Endothelial cell (in vitro differentiated cells): ENCODE measurements around the gene NFATC3. TPM values are rescaled to one million over a fixed set of nuclear protein-coding genes. Genes with fewer than 3 reads are reported as not detected.

Experiments used
- DNase-seq: peaks from one replicate; pipeline ENCODE4 v3.0.0; 2021; ENCODE audit warnings: low spot score
- H3K27ac Mint-ChIP-seq: one replicate; pipeline ENCODE4 v1.8.0; 2021; ENCODE audit warnings: mixed read lengths, inconsistent platforms; ENCODE audit not compliant: unreplicated experiment
- H3K27me3 Mint-ChIP-seq: one replicate; pipeline ENCODE4 v1.8.0; 2021; ENCODE audit warnings: mild to moderate bottlenecking, moderate library complexity, mixed read lengths, inconsistent platforms; ENCODE audit not compliant: unreplicated experiment
- H3K36me3 Mint-ChIP-seq: one replicate; pipeline ENCODE4 v1.8.0; 2021; ENCODE audit warnings: mild to moderate bottlenecking, low read depth, mixed read lengths, inconsistent platforms; ENCODE audit not compliant: unreplicated experiment
- H3K4me1 Mint-ChIP-seq: one replicate; pipeline ENCODE4 v1.8.0; 2021; ENCODE audit warnings: mild to moderate bottlenecking, mixed read lengths, inconsistent platforms; ENCODE audit not compliant: unreplicated experiment
- H3K4me3 Mint-ChIP-seq: one replicate; pipeline ENCODE4 v1.8.0; 2021; ENCODE audit warnings: mild to moderate bottlenecking, mixed read lengths, inconsistent platforms; ENCODE audit not compliant: unreplicated experiment
- H3K9me3 Mint-ChIP-seq: one replicate; pipeline ENCODE4 v1.8.0; 2021; ENCODE audit warnings: mixed read lengths, inconsistent platforms; ENCODE audit not compliant: unreplicated experiment
- CTCF ChIP-seq: fragments of 200-600 bp; sonication (generic); IDR thresholded peaks from one replicate; pipeline ENCODE4 v1.5.0; 2021; ENCODE audit warnings: antibody characterized with exemption; ENCODE audit not compliant: unreplicated experiment
- total RNA-seq: library from RNA; stranded (reverse); fragmentation: NEBNext Ultra II Directional; extraction: Animal tissue kit (Norgen Biotek cat#: 25700); gene quantifications from one replicate; pipeline ENCODE4 v1.2.1, GENCODE V29; 2021; ENCODE audit not compliant: unreplicated experiment

NFATC3 gene
- total RNA-seq, 1 donor from 2014 or later, result 38.4 TPM

GRCh38 chr16:68076560-68076959, 8.6 kb upstream of the NFATC3 start:
- no peak for DNase-seq
- Mint-ChIP-seq H3K27me3 (peaks cover 2% of the 10 kb centered on the region), H3K4me1 (peaks cover 16% of the 10 kb centered on the region), H3K36me3 (peaks cover 17% of the 10 kb centered on the region), H3K4me3 (no peak overlapping the region), H3K9me3 (no peaks in the 10 kb centered on the region), H3K27ac (no peak overlapping the region)
- no peak for TF ChIP-seq CTCF

GRCh38 chr16:68077866-68078700, 7.1 kb upstream of the NFATC3 start:
- TF ChIP-seq CTCF, result no peak
- peaks cover 17% of the 10 kb centered on the region for H3K36me3 Mint-ChIP-seq
- H3K4me1 Mint-ChIP-seq, result peaks cover 16% of the 10 kb centered on the region
- no peak for DNase-seq
- no peak overlapping the region for H3K27ac Mint-ChIP-seq
- no peak overlapping the region for H3K4me3 Mint-ChIP-seq
- H3K27me3 Mint-ChIP-seq, result peaks cover 4% of the 10 kb centered on the region
- no peaks in the 10 kb centered on the region for H3K9me3 Mint-ChIP-seq

- H3K36me3 Mint-ChIP-seq, result peaks cover 21% of the 10 kb centered on the region
- H3K27me3 Mint-ChIP-seq, result peaks cover 7% of the 10 kb centered on the region
- H3K4me1 Mint-ChIP-seq, result peaks cover 23% of the 10 kb centered on the region
- no peak overlapping the region for H3K4me3 Mint-ChIP-seq
- H3K9me3 Mint-ChIP-seq, result no peaks in the 10 kb centered on the region
- no peak overlapping the region for H3K27ac Mint-ChIP-seq
- TF ChIP-seq CTCF, result no peak
- DNase-seq, result no peak
These were observed 6.3 kb upstream of the NFATC3 start for GRCh38 chr16:68078701-68079375.

- peaks cover 9% of the 10 kb centered on the region for H3K27me3 Mint-ChIP-seq
These were observed 5.9 kb upstream of the NFATC3 start for GRCh38 chr16:68079376-68079625.

More at GRCh38 chr16:68079376-68079625, 5.9 kb upstream of the NFATC3 start:
- Mint-ChIP-seq H3K4me3 (no peak overlapping the region), H3K9me3 (no peaks in the 10 kb centered on the region), H3K4me1 (peaks cover 25% of the 10 kb centered on the region), H3K36me3 (peaks cover 18% of the 10 kb centered on the region), H3K27ac (no peak overlapping the region)
- TF ChIP-seq CTCF, result no peak
- no peak for DNase-seq
